LNCaP clone FGC (cell line): ENCODE measurements around the gene C1orf53.
A peak's percentile ranks its signal among the peaks of the same experiment; 100 is the strongest.

ENCODE experiments used
- DNase-seq: peaks from one replicate; pipeline ENCODE4 v3.0.0-alpha.2; 2011; ENCODE audit warnings: low read depth
- H3K4me3 ChIP-seq: 2 replicates; pipeline ENCODE4 v1.5.1; 2011; ENCODE audit warnings: mild to moderate bottlenecking, low read depth, low read length, control low read depth
- CTCF ChIP-seq: IDR thresholded peaks from 2 replicates; pipeline ENCODE4 v1.5.1; 2012; ENCODE audit warnings: mild to moderate bottlenecking; ENCODE audit not compliant: control insufficient read depth, insufficient read depth; ENCODE audit errors: extremely low read depth

C1orf53 gene

GRCh38 chr1:197913495-197914276, 11.3 kb downstream of the C1orf53 start:
- no peak overlapping the region for H3K4me3 ChIP-seq
- no peak for DNase-seq
- TF ChIP-seq CTCF: no peak

DNA sequence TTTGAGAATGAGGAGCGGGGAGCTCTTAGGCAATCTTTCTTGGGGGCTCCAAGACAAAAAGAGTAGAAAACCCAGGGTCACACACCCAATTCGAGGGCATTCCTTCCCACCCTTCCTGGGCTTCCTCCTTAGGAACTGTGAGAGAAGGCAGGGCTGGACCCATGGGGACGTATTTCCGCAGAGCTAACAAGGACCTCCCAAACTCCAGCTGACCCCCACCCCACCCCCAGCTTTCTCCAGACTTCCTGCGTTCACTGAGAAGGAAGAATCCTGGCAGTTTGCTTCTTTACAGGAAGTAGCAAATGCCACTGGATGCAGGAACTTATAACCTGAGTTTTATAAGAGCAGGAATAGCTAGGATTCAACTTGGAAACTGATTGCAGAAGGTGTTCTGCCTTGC, 12.1 kb downstream of the C1orf53 start:
- TF ChIP-seq CTCF: no peak
- no peak overlapping the region for H3K4me3 ChIP-seq
- DNase-seq: no peak

GRCh38 chr1:197915260-197915861, 12.9 kb downstream of the C1orf53 start:
- peak overlapping the region; percentile 44 for H3K4me3 ChIP-seq
- DNase-seq: no peak
- no peak for TF ChIP-seq CTCF

- H3K4me3 ChIP-seq: peak overlapping the region; percentile 44
- DNase-seq: no peak
- peak; percentile 65 for TF ChIP-seq CTCF
Observed at GRCh38 chr1:197915862-197916499, 13.6 kb downstream of the C1orf53 start.

- TF ChIP-seq CTCF: no peak
- H3K4me3 ChIP-seq: peak overlapping the region; percentile 44; the same call in 1 of the 2 replicates
- no peak for DNase-seq
Observed at GRCh38 chr1:197916500-197916983, 14.1 kb downstream of the C1orf53 start.

DNA sequence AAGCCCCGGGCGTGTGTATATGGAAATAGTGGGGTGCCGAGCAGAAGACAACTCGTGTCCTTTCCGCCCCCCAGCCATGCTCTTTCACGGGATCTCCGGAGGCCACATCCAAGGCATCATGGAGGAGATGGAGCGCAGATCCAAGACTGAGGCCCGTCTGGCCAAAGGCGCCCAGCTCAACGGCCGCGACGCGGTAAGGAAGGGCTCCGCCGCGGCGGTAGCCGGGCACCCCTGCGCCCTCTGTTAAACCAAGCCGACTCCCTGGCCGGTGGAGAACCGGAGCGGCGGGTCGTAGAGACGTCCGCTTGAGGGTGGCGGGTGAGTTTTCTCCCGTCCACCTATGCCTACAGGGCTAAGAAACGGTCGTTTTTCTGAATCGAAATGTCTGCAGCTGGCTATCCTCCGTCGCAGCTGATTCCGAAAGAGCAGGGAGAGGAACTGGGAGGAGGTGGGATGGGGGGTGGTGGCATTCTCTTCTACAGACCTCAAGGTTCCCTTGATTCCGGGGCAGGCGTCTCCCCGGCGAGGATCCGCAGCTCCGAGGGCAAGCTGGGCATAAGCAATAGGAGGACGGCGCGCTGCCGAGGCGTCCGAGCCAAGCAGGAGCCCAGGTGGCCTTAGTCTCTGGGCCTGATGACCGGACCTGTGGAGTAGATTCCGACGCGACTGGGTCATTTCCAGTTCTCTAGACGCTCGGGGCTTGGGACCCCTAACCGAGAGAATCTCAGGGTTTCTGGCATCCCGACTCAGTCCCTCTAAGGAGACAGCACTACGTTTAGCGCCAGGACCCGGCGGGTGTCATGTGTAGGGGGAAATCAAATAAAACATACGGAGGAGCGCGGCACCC, 15.6 kb downstream of the C1orf53 start:
- DNase-seq: no peak
- no peak overlapping the region for H3K4me3 ChIP-seq
- TF ChIP-seq CTCF: no peak
